ENCODE data around the gene SIN3B. TPM values are rescaled to one million over a fixed set of nuclear protein-coding genes. Genes with fewer than 3 reads are reported as not detected.
A peak's percentile ranks its signal among the peaks of the same experiment; 100 is the strongest.

SIN3B gene
- total and polyA plus RNA-seq, 9 of the 15 experiments (the other 6 are each of a cell fraction or from before 2014, with no cell fraction given) = 0.51 to 34.2 (median 14.3) TPM

- TF ChIP-seq ZBTB49 (CRISPR knock-in tag; IDR thresholded peaks at IDR 0.05; ENCODE audit: borderline replicate concordance) (no peak), ARID2 (IDR thresholded peaks at IDR 0.05) (no peak), ZNF766 (CRISPR knock-in tag; conservative IDR thresholded peaks at IDR 0.05) (no peak), ARID1B (IDR thresholded peaks at IDR 0.05) (peak; percentile 81), CBX8 (IDR thresholded peaks at IDR 0.05; ENCODE audit: borderline replicate concordance, extremely low read depth, low read depth, low read length, poor library complexity, severe bottlenecking) (no peak), RBFOX2 (IDR thresholded peaks at IDR 0.05; ENCODE audit: low read depth, low read length) (peak; percentile 57), ZNF232 (CRISPR knock-in tag; IDR thresholded peaks at IDR 0.05) (no peak), FOS (IDR thresholded peaks at IDR 0.05; ENCODE audit: extremely low read depth, insufficient read length) (no peak), SMC3 (conservative IDR thresholded peaks at IDR 0.05; ENCODE audit: insufficient read depth, low read depth, low read length) (no peak), HMBOX1 (IDR thresholded peaks at IDR 0.05) (no peak), USF1 (CRISPR knock-in tag; IDR thresholded peaks at IDR 0.05) (no peak), NFE2L1 (tag; IDR thresholded peaks at IDR 0.05; ENCODE audit: borderline replicate concordance, low read depth) (no peak), PRPF4 (IDR thresholded peaks at IDR 0.05; ENCODE audit: insufficient read depth, low read depth, low read length, poor library complexity, severe bottlenecking) (no peak), PURB (CRISPR knock-in tag; IDR thresholded peaks at IDR 0.05; ENCODE audit: low read depth) (no peak), TCFL5 (CRISPR knock-in tag; conservative IDR thresholded peaks at IDR 0.05) (no peak), HNRNPUL1 (IDR thresholded peaks at IDR 0.05; ENCODE audit: low read length) (no peak), MEF2D (tag; conservative IDR thresholded peaks at IDR 0.05; ENCODE audit: low read depth) (no peak), THRB (CRISPR knock-in tag; conservative IDR thresholded peaks at IDR 0.05) (no peak)
- TF ChIP-seq, protein P1, sequence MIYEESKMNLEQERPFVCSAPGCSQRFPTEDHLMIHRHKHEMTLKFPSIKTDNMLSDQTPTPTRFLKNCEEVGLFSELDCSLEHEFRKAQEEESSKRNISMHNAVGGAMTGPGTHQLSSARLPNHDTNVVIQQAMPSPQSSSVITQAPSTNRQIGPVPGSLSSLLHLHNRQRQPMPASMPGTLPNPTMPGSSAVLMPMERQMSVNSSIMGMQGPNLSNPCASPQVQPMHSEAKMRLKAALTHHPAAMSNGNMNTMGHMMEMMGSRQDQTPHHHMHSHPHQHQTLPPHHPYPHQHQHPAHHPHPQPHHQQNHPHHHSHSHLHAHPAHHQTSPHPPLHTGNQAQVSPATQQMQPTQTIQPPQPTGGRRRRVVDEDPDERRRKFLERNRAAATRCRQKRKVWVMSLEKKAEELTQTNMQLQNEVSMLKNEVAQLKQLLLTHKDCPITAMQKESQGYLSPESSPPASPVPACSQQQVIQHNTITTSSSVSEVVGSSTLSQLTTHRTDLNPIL (CRISPR knock-in tag; IDR thresholded peaks at IDR 0.05) = no peak
Observed at GRCh38 chr19:16887353-16888265, 58.4 kb downstream of the SIN3B start (continued).
